ELF-1 (cell line): ENCODE data around the gene PSMB3.
"Not testable (repeated sequence)": the region's sequence is repeated elsewhere in the genome, so short reads cannot be mapped to it uniquely, and the experiment has no call there.

Experiments used
- DNase-seq: peaks from one replicate; pipeline ENCODE4 v3.0.0-alpha.2; 2016; ENCODE audit warnings: low read depth, low spot score

PSMB3 gene

GRCh38 chr17:38716368-38717005 is 36.1 kb upstream of the PSMB3 start:
- no peak for DNase-seq

DNA sequence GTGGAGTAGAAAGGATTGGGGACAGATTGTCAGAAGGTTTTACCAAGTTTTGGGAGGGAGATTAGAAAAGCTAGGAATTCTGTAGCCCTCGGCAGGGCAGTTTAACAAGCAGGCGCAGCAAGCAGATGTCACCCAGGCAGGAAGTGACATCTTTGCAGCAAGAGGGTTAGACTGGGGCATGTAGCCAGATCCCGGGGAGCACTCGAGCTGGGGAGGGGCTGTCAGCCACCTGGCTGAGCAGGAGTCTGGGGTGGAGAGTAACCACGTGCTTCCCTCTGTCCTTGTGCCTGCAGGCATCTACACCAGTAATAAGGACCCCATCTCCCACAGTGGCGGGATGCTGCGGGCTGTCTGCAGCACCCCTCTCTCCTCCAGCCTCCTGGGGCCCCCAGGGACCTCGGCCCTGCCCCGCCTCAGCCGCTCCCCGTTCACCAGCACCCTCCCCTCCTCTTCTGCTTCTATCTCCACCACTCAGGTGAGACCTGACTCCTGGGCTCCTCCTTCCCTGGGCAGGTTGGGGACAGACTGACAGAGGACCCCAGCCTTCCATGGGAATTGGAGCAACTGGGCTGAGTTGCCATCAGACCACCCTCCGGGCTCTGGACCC is 35.3 kb upstream of the PSMB3 start:
- no peak for DNase-seq

GRCh38 chr17:38719289-38719942 is 33.1 kb upstream of the PSMB3 start:
- DNase-seq, result peak; percentile 63

DNA sequence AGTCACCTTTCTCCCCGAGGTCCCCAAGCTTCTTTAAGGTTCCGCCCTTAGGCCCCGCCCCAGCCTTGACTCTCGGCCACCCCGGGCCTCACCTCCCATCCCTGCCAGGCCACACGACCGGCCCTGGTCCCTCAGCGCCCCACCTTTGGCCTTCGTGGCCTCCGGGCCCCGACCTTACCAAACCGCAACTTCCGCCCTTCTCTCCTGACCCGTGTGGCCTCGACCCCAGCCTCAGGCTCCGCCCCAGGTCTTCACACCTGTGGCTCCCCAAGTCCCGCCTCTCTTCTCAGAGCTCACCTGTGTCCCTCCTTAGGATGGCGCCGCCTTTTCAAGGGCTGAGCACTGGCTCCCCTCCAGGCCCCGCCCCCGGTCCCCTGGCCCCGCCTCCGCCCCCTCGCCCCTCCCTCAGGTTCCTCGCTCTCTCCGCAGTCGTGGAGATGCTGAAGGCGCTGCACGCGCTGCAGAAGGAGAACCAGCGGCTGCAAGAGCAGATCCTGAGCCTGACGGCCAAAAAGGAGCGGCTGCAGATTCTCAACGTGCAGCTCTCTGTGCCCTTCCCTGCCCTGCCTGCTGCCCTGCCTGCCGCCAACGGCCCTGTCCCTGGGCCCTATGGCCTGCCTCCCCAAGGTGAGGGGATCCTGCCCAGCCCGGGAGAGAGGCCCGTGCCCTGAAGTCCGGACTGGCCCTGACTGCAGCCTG is 32.4 kb upstream of the PSMB3 start:
- peak; percentile 58 for DNase-seq

DNA sequence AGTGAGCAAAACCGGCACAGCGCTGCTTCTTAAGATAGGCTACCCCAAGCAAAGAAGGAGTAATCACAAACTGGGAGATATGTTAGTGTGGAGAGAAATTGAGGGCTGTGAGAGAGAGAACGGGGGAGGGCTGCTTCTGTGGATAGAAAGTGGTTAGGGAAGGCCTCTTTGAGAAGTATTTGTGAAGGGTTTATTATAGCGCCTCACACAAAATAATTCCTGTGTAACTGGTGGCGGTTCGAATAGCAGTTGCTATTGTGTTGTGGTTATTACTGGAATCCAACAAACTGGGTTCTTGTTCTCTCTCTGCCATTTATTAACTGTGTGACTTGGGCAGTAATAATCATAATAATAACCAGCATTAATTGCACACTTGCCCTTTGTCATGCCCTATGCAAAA is 31.6 kb upstream of the PSMB3 start:
- no peak for DNase-seq

- no peak for DNase-seq
Measured at GRCh38 chr17:38721802-38722201, 30.7 kb upstream of the PSMB3 start.

DNA sequence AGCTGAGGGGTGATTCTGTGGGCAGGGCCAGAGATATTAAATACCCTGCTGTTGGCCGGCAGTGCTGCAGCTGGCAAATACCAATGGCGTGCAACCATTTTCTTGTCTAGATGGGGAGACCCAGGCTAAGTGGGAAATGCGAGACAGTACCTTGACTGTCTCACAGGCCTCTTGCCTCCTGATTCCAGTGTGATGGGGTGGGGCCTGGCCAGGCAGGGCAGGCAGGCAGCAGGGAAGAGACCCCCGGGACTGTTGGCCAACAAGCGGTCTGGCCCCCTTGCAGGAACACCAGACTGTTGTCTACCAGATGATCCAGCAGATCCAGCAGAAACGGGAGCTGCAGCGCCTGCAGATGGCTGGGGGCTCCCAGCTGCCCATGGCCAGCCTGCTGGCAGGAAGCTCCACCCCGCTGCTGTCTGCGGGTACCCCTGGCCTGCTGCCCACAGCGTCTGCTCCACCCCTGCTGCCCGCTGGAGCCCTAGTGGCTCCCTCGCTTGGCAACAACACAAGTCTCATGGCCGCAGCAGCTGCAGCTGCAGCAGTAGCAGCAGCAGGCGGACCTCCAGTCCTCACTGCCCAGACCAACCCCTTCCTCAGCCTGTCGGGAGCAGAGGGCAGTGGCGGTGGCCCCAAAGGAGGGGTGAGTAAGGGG is 28.1 kb upstream of the PSMB3 start:
- no peak for DNase-seq

DNA sequence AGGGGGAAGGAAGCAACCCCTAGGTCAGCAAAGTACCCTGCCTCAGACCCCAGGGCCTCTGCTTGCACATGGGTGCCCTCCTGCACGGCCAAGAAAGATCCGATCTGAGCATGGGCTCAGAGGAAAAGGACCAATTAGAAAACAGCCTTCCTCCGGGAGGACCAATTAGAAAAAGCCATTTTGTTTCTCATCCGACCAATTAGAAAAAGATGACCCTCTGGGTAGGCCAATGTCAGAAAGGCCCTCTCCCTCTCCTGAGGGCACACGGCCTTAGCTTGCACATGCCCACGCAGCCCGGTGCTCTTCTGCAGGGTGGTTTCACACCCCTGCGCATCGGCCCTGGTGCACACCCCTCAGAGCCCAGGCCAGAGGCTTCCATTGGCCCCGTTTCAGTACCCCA is 27.5 kb upstream of the PSMB3 start:
- DNase-seq, result no peak

GRCh38 chr17:38726145-38726544 is 26.4 kb upstream of the PSMB3 start:
- not testable (repeated sequence) for DNase-seq

- DNase-seq, result no peak
Measured at GRCh38 chr17:38727736-38728135, 24.8 kb upstream of the PSMB3 start.

DNA sequence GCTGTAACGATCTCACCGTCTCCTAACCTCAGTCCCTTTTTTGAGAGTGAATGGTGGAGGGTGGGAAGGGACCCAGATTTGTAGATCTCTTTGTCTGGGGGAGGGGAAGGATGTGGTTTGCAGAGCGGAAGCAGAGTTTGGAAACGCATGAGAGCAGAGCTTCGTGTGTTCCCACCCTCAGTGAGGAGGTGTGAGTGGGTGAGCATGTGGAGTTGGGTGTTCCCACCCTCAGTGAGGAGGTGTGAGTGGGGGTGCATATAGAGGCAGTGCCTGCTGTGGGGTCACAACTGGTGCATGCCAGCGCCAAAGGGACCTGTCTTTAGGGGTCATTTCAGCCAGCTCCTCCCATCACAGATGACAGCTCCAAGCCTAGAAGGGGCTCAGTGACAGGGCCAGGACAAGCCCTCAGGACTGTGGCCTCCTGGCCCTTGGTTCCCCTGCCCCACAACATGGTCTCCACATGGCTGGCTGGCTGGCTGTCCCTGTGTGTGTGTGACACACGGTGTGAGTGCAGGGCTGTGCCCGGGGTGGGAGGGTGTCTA is 24.2 kb upstream of the PSMB3 start:
- DNase-seq, result no peak

DNA sequence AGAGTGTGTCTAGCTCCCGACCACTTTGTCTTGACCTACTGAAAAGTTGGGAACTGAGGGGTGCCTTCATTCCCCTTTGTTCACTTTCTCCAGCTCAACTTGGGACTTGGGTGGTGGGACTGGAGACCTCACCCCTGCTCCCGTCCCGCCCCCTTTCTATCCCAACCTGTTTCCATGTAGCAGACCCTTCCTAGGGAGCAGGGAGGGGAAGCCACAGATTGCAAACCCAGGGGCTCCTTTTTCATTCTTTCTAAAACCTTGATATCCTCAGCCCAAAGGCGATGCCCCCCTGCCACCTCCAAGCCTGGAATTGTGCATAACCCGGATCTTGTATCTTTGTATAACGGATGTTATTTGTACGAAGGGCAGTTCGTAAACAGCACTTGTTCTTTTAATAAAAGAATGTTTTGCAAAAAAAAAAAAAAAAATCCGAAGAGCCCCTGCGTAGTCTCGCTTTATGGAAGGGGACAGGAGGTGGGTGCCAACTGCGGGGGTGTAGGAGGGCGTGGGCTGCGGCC is 23.1 kb upstream of the PSMB3 start:
- DNase-seq, result no peak

- DNase-seq, result peak; percentile 86
Measured at GRCh38 chr17:38729886-38730525, 22.5 kb upstream of the PSMB3 start, which contains the start of gene CISD3. Gene CISD3, plus strand, starts transcription at chr17:38730341. Its CDS starts 18 bp downstream, at chr17:38730359.

DNA sequence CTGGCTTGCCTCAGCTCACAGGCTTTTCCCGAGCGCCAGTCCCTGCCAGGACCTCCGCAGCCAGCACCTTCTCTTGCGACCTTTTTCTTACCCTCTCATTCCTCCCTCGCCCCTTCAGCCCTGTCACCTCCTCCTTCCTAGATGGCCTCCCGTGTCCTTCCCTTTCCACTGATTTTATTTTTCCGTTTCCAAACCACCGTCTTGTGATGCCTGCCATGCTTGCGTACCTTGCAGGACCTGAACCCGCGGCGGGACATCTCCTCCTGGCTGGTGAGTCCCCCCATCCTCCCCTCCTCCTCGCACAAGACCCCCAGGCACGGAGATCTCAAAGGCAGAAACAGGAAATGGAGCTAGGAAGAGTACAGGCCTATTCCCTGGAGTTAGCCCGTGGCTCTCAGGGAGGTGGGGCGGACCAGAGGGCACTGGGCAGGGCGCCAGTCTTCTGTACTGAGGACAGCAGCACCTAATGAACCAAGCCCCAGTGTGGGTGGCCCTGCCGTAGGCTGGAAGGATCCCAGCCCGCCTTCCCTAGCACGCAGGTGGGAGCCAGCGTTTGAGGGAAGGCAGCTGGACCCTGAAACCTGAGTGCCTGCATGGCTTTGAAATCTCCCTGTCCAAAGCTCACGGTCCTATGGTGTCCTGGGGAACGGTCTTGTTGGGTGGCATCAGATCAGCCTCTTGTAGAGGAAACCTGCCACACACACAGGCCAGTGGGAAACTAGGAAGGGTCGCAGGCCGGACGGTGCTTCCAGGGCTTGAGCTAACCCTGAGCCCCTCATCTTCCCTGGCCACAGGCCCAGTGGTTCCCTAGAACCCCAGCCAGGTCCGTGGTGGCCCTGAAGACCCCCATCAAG is 21.8 kb upstream of the PSMB3 start:
- peak; percentile 70 for DNase-seq

GRCh38 chr17:38731526-38732294 is 20.8 kb upstream of the PSMB3 start:
- no peak for DNase-seq

GRCh38 chr17:38732376-38733281 is 19.9 kb upstream of the PSMB3 start:
- DNase-seq, result no peak

DNA sequence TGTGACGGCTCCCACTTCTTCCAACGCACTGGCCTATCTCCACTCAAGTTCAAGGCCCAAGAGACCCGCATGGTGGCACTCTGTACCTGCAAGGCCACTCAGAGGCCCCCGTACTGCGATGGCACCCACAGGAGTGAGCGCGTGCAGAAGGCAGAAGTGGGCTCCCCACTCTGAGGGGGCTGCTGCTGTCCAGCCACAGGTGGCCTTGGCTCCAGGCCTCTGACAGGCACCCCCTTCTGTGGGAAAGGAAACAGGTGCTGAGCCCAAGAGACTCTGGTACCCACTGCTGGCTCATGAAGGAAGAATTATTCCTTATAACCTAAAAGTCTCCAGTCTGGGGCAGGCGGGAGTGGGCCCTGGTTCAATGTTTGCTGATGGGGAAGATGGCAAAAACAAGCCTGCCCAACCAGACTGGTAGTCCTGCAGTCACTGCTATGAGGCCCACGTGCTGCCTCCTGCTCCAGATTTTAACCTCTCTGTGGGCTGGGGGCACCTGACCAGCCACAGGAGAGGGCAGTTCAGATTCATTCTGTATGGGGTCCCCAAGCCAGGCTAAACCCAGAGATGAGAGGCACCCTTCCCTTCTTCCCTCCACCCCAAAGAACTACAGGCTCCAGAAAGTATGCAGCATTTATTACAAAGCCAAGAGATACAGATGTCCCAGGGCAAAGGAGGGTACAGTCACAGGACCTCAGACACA is 19.1 kb upstream of the PSMB3 start:
- no peak for DNase-seq
